ENCODE measurements around the gene CUX1.

DNA sequence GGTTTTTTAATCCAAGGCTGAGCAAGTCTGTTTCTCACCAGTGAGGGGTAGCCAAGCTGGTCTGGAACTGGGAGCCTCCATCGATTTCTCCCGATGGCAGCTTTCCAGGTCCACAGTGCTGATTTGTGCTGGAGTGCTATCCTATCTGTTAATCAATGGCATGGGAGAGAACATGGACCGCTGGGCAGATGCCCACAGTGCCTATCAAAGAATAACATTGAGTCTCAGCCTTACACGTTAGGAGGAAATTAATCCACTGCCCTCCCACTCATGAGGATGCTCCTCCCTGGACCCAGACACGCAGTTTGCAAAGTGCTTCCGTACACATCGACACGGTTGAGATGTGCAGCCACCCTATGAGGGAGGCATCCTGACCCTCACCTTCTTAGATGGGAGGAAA lies 36.0 kb upstream of the CUX1 start:
- peak; percentile 50; the same call in 1 of the 2 replicates for TF ChIP-seq GATA2 (IDR thresholded peaks at IDR 0.05; ENCODE audit: low read depth, low read length)
- no peak for TF ChIP-seq GATA3 (IDR thresholded peaks at IDR 0.05; ENCODE audit: low read depth, low read length)

Data from SH-SY5Y (cell line).